Spleen (tissue), 7 donors: ENCODE measurements around the gene ZNF784.

Source experiments
- CTCF ChIP-seq, 11 experiments: fragments of 200-600 bp in 7 of 11; fragments of 450-650 bp in 4 of 11; sonication (generic) in 4 of 11; IDR thresholded peaks in 8 of 11; conservative IDR thresholded peaks in 3 of 11; 1 replicate in 7 of 11; 2 replicates in 4 of 11; pipeline versions ENCODE4 v1.4.0 to v1.8.0; 2016 to 2021; ENCODE audit warnings: antibody characterized with exemption in 11 of 11, inconsistent platforms in 4 of 11, mild to moderate bottlenecking in 1 of 11
- POLR2A ChIP-seq, 3 donors: fragments of 450-650 bp; IDR thresholded peaks; one replicate each; pipeline ENCODE4 v1.5.1; 2017; ENCODE audit warnings: antibody characterized with exemption in 3 of 3, mild to moderate bottlenecking in 1 of 3
- POLR2AphosphoS5 ChIP-seq, 3 donors: sonication (generic); formaldehyde crosslinking; IDR thresholded peaks; one replicate each; pipeline ENCODE4 v1.5.1; 2017; ENCODE audit warnings: antibody characterized with exemption in 3 of 3
- donor health status: DM: no; HTN: no; CAD: no; lungs with moderate emphysema.
- donor health status: DM: no; HTN: no; CAD: no.
- donor health status: DM: no; HTN: no; CAD: no.

GRCh38 chr19:55606471-55606787 is 17.9 kb downstream of the ZNF784 start:
- peak in 1 of 11 experiments; percentile 4 for TF ChIP-seq CTCF (IDR thresholded peaks at IDR 0.05 in 8 of 11, conservative IDR thresholded peaks at IDR 0.05 in 3 of 11)
- no peak for TF ChIP-seq POLR2A (IDR thresholded peaks at IDR 0.05)
- TF ChIP-seq POLR2AphosphoS5 (IDR thresholded peaks at IDR 0.05): peak in 1 of 3 donors; percentile 2
